Cardiac fibroblast (primary cell): ENCODE data around the gene DDR2.
"Not testable (repeated sequence)": the region's sequence is repeated elsewhere in the genome, so short reads cannot be mapped to it uniquely, and the experiment has no call there.

ENCODE experiments used
- DNase-seq, 2 donors: peaks; one replicate each; pipeline versions ENCODE4 v3.0.0 to v3.0.0-alpha.2; 2010; ENCODE audit warnings: low read depth in 2 of 2
- H3K4me3 ChIP-seq, 2 donors: replicated peaks in 1 of 2; 1 replicate in 1 of 2; 2 replicates in 1 of 2; pipeline ENCODE4 v1.5.1; 2011; ENCODE audit warnings: low read depth in 2 of 2, low read length in 2 of 2, mild to moderate bottlenecking in 2 of 2, moderate library complexity in 1 of 2
- CTCF ChIP-seq: IDR thresholded peaks from one replicate; pipeline ENCODE4 v1.5.1; 2011; ENCODE audit warnings: low read depth, mild to moderate bottlenecking, low read length, inconsistent platforms

The DDR2 gene

GRCh38 chr1:162732566-162733335, 100.5 kb downstream of the DDR2 start:
- DNase-seq = peak in 1 of 2 donors; percentile 51
- H3K4me3 ChIP-seq = no peak overlapping the region
- no peak for TF ChIP-seq CTCF

DNA sequence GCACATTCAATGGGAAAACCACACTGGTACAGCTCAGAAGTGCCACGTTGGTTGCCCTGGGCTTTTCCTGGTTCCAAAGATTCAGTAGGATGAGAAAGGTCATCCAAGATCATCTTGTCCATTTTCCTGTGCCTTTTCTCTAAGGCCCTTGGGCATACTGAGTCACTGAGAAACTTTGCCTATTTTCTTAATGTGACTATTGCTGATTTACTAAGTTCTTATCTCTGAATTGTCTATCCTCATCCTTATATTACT, 101.0 kb downstream of the DDR2 start:
- H3K4me3 ChIP-seq = no peak overlapping the region
- DNase-seq = no peak
- TF ChIP-seq CTCF = no peak

DNA sequence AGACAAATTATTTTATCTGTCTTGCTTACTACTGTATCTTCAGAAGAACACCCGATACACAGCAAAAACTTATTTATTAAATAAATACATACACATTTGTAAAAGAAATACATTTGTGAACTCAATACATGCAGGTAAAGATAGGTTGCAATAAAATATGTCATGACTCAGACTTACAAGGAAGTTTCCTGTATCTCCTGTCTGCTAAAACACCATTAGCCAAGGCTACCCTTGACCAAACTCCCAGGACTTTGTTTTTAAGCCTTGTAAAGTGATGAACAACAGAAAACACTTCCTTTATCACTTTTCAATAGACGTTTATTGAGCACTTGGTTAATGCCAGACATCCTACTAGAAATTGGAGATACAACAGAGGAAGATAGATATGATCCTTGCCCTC, 101.8 kb downstream of the DDR2 start:
- no peak overlapping the region for H3K4me3 ChIP-seq
- TF ChIP-seq CTCF = no peak
- DNase-seq = no peak

- no peak for TF ChIP-seq CTCF
- DNase-seq = no peak
- H3K4me3 ChIP-seq = no peak overlapping the region
Observed at GRCh38 chr1:162736184-162736583, 103.9 kb downstream of the DDR2 start.

- no peak for TF ChIP-seq CTCF
- DNase-seq = no peak
- H3K4me3 ChIP-seq = no peak overlapping the region
Observed at GRCh38 chr1:162736633-162737067, 104.4 kb downstream of the DDR2 start.

DNA sequence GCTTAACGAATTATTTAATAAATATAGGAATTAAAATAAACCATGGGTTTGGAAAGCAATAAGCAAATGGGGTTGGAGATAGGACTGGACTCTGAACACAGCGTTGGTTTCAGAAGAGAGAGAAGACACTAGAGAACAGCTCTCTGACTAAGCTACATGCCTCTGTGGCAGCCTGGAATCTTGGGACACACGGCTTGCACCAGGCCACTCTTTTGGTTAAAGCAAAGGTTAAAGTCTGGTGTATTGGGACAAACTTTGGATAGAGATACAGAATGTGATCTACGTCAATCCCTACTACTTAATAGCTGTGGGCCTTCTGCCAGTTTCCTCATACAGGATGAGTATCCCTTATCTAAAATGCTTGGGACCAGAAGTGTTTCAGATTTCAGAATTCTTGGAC, 108.5 kb downstream of the DDR2 start:
- TF ChIP-seq CTCF = no peak
- peak in 1 of 2 donors; percentile 32 for DNase-seq
- no peak overlapping the region for H3K4me3 ChIP-seq

DNA sequence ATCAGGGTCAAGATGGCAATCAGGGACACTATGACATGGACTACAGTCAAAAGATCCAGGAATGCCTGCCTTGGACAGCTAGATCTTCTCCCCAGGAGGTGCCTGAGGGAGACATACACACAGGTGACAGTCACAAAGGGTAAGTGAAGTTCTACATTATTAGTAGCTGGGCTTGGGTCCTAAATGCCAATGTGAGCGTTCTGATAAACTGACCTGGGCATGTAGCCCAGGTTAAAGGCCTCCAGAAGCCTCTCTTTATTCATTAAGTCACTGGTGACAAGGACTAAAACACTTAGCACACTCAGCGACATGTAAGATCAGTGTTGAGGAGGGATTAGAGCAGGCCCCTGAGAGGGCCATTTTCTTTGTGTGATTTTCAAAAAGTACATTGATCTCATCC, 109.3 kb downstream of the DDR2 start:
- no peak for DNase-seq
- TF ChIP-seq CTCF = no peak
- H3K4me3 ChIP-seq = no peak overlapping the region

GRCh38 chr1:162746264-162746942, 114.1 kb downstream of the DDR2 start:
- DNase-seq, H3K4me3 ChIP-seq: not testable (repeated sequence)
